Activated CD8-positive, alpha-beta T cell treated with anti-CD3 and anti-CD28 coated beads for 36 hours (primary cell): Measurements from ENCODE around the gene CD28. TPM values are rescaled to one million over a fixed set of nuclear protein-coding genes. Genes with fewer than 3 reads are reported as not detected.

Experiments
- ATAC-seq: fragments of 200-7000 bp; cut with Tn5 transposase; one replicate; pipeline ENCODE4 v1.10.0; 2021; ENCODE audit warnings: mild to moderate bottlenecking, moderate library complexity
- CTCF ChIA-PET: fragments of 350-600 bp; sonication (Branson Sonifier 250); formaldehyde crosslinking; loops from one replicate; lab custom pipeline; 2021; ENCODE audit warnings: antibody characterized with exemption; lab: Charles Lee
- POLR2A ChIA-PET: fragments of 350-600 bp; sonication (Branson Sonifier 250); formaldehyde crosslinking; loops from one replicate; lab custom pipeline; 2021; ENCODE audit warnings: antibody characterized with exemption; lab: Charles Lee
- DNase-seq: peaks from one replicate; pipeline ENCODE4 v3.0.0-alpha.2; 2020
- H3K27ac Mint-ChIP-seq: one replicate; pipeline ENCODE4 v1.8.0; 2021; ENCODE audit warnings: mild to moderate bottlenecking, mixed read lengths
- H3K27me3 Mint-ChIP-seq: one replicate; pipeline ENCODE4 v1.8.0; 2021; ENCODE audit warnings: mixed read lengths
- H3K36me3 Mint-ChIP-seq: one replicate; pipeline ENCODE4 v1.8.0; 2021; ENCODE audit warnings: low read depth, mixed read lengths
- H3K4me1 Mint-ChIP-seq: one replicate; pipeline ENCODE4 v1.8.0; 2021; ENCODE audit warnings: low read depth, mixed read lengths
- H3K4me3 Mint-ChIP-seq: one replicate; pipeline ENCODE4 v1.8.0; 2021; ENCODE audit warnings: mild to moderate bottlenecking, moderate library complexity, mixed read lengths
- H3K9me3 Mint-ChIP-seq: one replicate; pipeline ENCODE4 v1.8.0; 2021; ENCODE audit warnings: mixed read lengths
- CTCF ChIP-seq: fragments of 200-600 bp; IDR thresholded peaks from one replicate; pipeline ENCODE4 v1.8.0; 2022; ENCODE audit warnings: antibody characterized with exemption, mild to moderate bottlenecking
- intact Hi-C: fragments of 100-400 bp; cut with micrococcal nuclease; formaldehyde crosslinking; loops from one replicate; pipeline ENCODE4 v1.10.0; 2022
- total RNA-seq, 2 experiments: library from RNA; stranded (reverse); gene quantifications; one replicate each; pipeline ENCODE4 v1.2.3, GENCODE V29; 2021

Gene CD28
- total RNA-seq, 2 experiments from 2014 or later: 94.2 to 97.3 TPM

- peak overlapping the region; percentile 75 for H3K27ac Mint-ChIP-seq
- CTCF ChIA-PET: interaction anchor here (1.9 to 4.0 kb wide), 3 partner anchors 18 to 86 kb away, joined by 4 to 16 read pairs (median 14); no protein-coding TSS in a partner anchor
- DNase-seq: no peak
- H3K9me3 Mint-ChIP-seq: peaks cover 9% of the 10 kb centered on the region
- H3K4me1 Mint-ChIP-seq: peaks cover 86% of the 10 kb centered on the region
- H3K36me3 Mint-ChIP-seq: peaks cover 79% of the 10 kb centered on the region
- POLR2A ChIA-PET: interaction anchor here (2.3 to 6.4 kb wide), 3 partner anchors 13 to 21 kb away, joined by 8 to 101 read pairs (median 66); partner anchors contain the start of gene CD28
- ATAC-seq: no peak
- H3K27me3 Mint-ChIP-seq: no peaks in the 10 kb centered on the region
- intact Hi-C loops: no loop called here
- no peak for TF ChIP-seq CTCF
- no peak overlapping the region for H3K4me3 Mint-ChIP-seq
These were observed 21.9 kb downstream of the CD28 start for GRCh38 chr2:203728321-203728720.

- Mint-ChIP-seq H3K4me1 (peaks cover 89% of the 10 kb centered on the region), H3K36me3 (peaks cover 89% of the 10 kb centered on the region), H3K27ac (peak overlapping the region; percentile 99), H3K4me3 (peak overlapping the region; percentile 49), H3K9me3 (peaks cover 6% of the 10 kb centered on the region), H3K27me3 (no peaks in the 10 kb centered on the region)
- peak; percentile 63 for ATAC-seq
- ChIA-PET CTCF (interaction anchor here (0.9 to 4.0 kb wide), 12 partner anchors 10 to 246 kb away, joined by 3 to 19 read pairs (median 4); no protein-coding TSS in a partner anchor), POLR2A (interaction anchor here (0.5 to 6.4 kb wide), 13 partner anchors 11 to 142 kb away, joined by 3 to 101 read pairs (median 3); partner anchors contain the start of gene CD28)
- no peak for TF ChIP-seq CTCF
- intact Hi-C loops: loop anchor here (1.0 kb wide), 1 partner anchor 11 kb away; no protein-coding TSS in a partner anchor
- DNase-seq: no peak
These were observed 23.8 kb downstream of the CD28 start for GRCh38 chr2:203730076-203730729.

DNA sequence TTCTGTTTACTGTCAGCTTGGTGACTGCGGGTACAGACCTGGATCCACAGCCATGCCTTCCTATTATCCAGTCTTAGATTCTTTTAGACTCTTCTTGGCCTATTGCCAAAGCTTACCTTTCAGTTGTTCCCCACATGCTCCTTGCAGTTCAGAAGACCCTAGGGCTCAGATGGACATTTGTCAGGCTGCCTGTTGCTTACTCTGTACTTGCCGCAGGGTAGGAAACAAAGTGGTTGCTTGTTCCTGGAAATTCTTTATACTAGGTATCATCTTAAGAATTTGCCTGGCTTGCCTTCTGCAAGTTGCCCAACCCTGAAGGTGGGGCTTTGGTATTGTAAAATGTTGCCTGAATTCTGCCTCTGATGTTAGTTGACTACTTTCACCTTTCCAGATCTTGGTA, 24.4 kb downstream of the CD28 start:
- H3K9me3 Mint-ChIP-seq: peaks cover 6% of the 10 kb centered on the region
- peak overlapping the region; percentile 7 for H3K4me3 Mint-ChIP-seq
- intact Hi-C loops: loop anchor here (1.0 kb wide), 1 partner anchor 10 kb away; no protein-coding TSS in a partner anchor
- no peak for ATAC-seq
- DNase-seq: no peak
- peaks cover 90% of the 10 kb centered on the region for H3K4me1 Mint-ChIP-seq
- TF ChIP-seq CTCF: no peak
- peaks cover 91% of the 10 kb centered on the region for H3K36me3 Mint-ChIP-seq
- ChIA-PET CTCF (interaction anchor here (1.1 to 4.0 kb wide), 10 partner anchors 9 to 246 kb away, joined by 3 to 25 read pairs (median 14); no protein-coding TSS in a partner anchor), POLR2A (interaction anchor here (0.7 to 6.4 kb wide), 9 partner anchors 11 to 491 kb away, joined by 3 to 101 read pairs (median 11); partner anchors contain the start of genes CD28 and CYP20A1)
- peak overlapping the region; percentile 99 for H3K27ac Mint-ChIP-seq
- H3K27me3 Mint-ChIP-seq: no peaks in the 10 kb centered on the region

DNA sequence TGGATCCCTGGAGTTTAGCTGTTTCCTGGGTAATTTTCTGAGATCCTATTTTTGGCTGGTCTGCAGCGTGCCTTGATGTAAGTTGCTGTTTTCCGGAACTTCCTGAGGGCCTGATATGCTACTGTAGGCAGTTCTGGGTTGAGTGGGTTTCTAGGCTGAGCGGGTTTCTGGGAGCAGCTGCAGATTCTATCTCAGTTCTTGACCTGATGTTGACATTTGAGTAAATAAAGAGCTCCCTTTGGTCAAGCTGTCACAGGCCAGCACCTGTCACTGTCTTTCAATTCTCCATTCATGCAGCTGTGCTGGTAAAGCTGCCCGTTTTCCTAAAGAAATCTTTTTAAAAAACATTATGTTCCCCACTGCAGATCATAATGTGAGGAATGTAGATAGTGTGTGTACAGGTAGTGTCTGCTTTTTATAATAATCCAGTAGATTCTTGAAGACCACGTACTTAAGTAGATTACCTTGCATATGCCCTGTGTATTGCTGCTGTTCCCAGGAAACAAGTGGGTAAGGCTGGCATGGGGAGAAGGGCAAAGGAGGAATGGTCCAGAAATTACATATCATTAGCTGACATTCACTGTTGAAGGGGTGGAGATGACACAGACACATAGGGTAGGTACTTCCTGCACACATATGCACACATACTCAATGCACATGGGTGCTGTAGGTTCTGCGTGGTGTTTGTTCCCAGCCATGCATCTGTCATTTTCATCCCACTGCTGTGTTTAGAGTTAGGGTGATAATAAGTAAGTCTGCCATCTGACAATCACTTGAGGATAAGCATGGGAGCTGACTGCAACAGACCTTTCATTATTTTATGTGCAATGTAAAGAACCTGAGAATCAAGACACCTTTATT, 25.9 kb downstream of the CD28 start:
- no peak overlapping the region for H3K4me3 Mint-ChIP-seq
- CTCF ChIA-PET: interaction anchor here (0.9 to 4.0 kb wide), 15 partner anchors 9 to 122 kb away, joined by 3 to 25 read pairs (median 5); partner anchors contain the start of gene CD28
- peaks cover 87% of the 10 kb centered on the region for H3K36me3 Mint-ChIP-seq
- no peak for TF ChIP-seq CTCF
- H3K27ac Mint-ChIP-seq: peak overlapping the region; percentile 99
- POLR2A ChIA-PET: interaction anchor here (0.6 to 6.4 kb wide), 15 partner anchors 7 to 493 kb away, joined by 3 to 101 read pairs (median 5); partner anchors contain the start of genes CD28 and CYP20A1
- H3K9me3 Mint-ChIP-seq: peaks cover 1% of the 10 kb centered on the region
- ATAC-seq (no peak), DNase-seq (no peak)
- no peaks in the 10 kb centered on the region for H3K27me3 Mint-ChIP-seq
- peaks cover 91% of the 10 kb centered on the region for H3K4me1 Mint-ChIP-seq
- intact Hi-C loops: no loop called here
